SK-N-SH treated with all-trans-retinoic acid at 6 μM for 48 hours (cell line): ENCODE measurements around the gene AIG1.

ENCODE experiments used
- ATAC-seq: fragments of 200-7000 bp; cut with Tn5 transposase; 3 replicates; pipeline ENCODE4 v1.9.1; 2020; ENCODE audit warnings: mild to moderate bottlenecking, moderate library complexity
- ARNTL ChIP-seq: fragments of 450-650 bp; formaldehyde crosslinking; IDR thresholded peaks from 2 replicates; pipeline ENCODE4 v1.5.0; 2020; ENCODE audit warnings: low read depth, mild to moderate bottlenecking, moderate library complexity, borderline replicate concordance
- CREB5 ChIP-seq: fragments of 250-450 bp; sonication (Bioruptor Pico); IDR thresholded peaks from 2 replicates; pipeline ENCODE4 v1.5.1; 2020; ENCODE audit warnings: low read depth, mild to moderate bottlenecking, moderate library complexity
- CSDC2 ChIP-seq: fragments of 250-450 bp; sonication (Bioruptor Pico); IDR thresholded peaks from 2 replicates; pipeline ENCODE4 v1.5.0; 2020; ENCODE audit warnings: mild to moderate bottlenecking, moderate library complexity
- CSRNP3 ChIP-seq: fragments of 250-450 bp; sonication (Bioruptor Pico); IDR thresholded peaks from 2 replicates; pipeline ENCODE4 v1.5.1; 2021; ENCODE audit warnings: mild to moderate bottlenecking, moderate library complexity
- GLIS3 ChIP-seq: fragments of 250-450 bp; sonication (Bioruptor Pico); IDR thresholded peaks from 2 replicates; pipeline ENCODE4 v1.5.0; 2020; ENCODE audit warnings: mild to moderate bottlenecking, moderate library complexity
- OSR1 ChIP-seq: fragments of 250-450 bp; sonication (Bioruptor Pico); IDR thresholded peaks from 2 replicates; pipeline ENCODE4 v1.8.0; 2022; ENCODE audit warnings: moderate library complexity, mild to moderate bottlenecking, inconsistent platforms
- POU6F1 ChIP-seq: fragments of 250-450 bp; sonication (Bioruptor Pico); IDR thresholded peaks from 2 replicates; pipeline ENCODE4 v1.8.0; 2021; ENCODE audit warnings: low read depth, mild to moderate bottlenecking, moderate library complexity, borderline replicate concordance
- PPARA ChIP-seq: fragments of 250-450 bp; sonication (Bioruptor Pico); IDR thresholded peaks from 2 replicates; pipeline ENCODE4 v1.5.0; 2020; ENCODE audit warnings: mild to moderate bottlenecking, borderline replicate concordance
- RARB ChIP-seq: fragments of 250-450 bp; sonication (Bioruptor Pico); IDR thresholded peaks from 2 replicates; pipeline ENCODE4 v1.8.0; 2021; ENCODE audit warnings: mild to moderate bottlenecking, moderate library complexity
- SNAI2 ChIP-seq: fragments of 250-450 bp; sonication (Bioruptor Pico); IDR thresholded peaks from 2 replicates; pipeline ENCODE4 v1.5.0; 2020; ENCODE audit warnings: mild to moderate bottlenecking, moderate library complexity
- TCF4 ChIP-seq: fragments of 250-450 bp; sonication (Bioruptor Pico); IDR thresholded peaks from 2 replicates; pipeline ENCODE4 v1.8.0; 2021; ENCODE audit warnings: mild to moderate bottlenecking, moderate library complexity, borderline replicate concordance
- TOX ChIP-seq: fragments of 250-450 bp; sonication (Bioruptor Pico); IDR thresholded peaks from 2 replicates; pipeline ENCODE4 v1.8.0; 2021; ENCODE audit warnings: mild to moderate bottlenecking, moderate library complexity, borderline replicate concordance
- TSHZ2 ChIP-seq: fragments of 250-450 bp; sonication (Bioruptor Pico); IDR thresholded peaks from 2 replicates; pipeline ENCODE4 v1.5.0; 2020; ENCODE audit warnings: mild to moderate bottlenecking, moderate library complexity
- ZC3H10 ChIP-seq: fragments of 250-450 bp; sonication (Bioruptor Pico); IDR thresholded peaks from 2 replicates; pipeline ENCODE4 v1.5.1; 2021; ENCODE audit warnings: mild to moderate bottlenecking, moderate library complexity
- ZFP3 ChIP-seq: fragments of 250-450 bp; sonication (Bioruptor Pico); IDR thresholded peaks from 2 replicates; pipeline ENCODE4 v1.5.0; 2020; ENCODE audit warnings: mild to moderate bottlenecking, moderate library complexity
- ZNF565 ChIP-seq: fragments of 450-650 bp; formaldehyde crosslinking; conservative IDR thresholded peaks from 2 replicates; pipeline ENCODE4 v1.5.0; 2020; ENCODE audit warnings: low read depth, mild to moderate bottlenecking, moderate library complexity
- ZNF70 ChIP-seq: fragments of 450-650 bp; formaldehyde crosslinking; IDR thresholded peaks from 2 replicates; pipeline ENCODE4 v1.5.0; 2020; ENCODE audit warnings: mild to moderate bottlenecking, moderate library complexity
- ZNF8 ChIP-seq: fragments of 450-650 bp; formaldehyde crosslinking; IDR thresholded peaks from 2 replicates; pipeline ENCODE4 v1.5.0; 2020; ENCODE audit warnings: mild to moderate bottlenecking, moderate library complexity

Gene AIG1

GRCh38 chr6:143234734-143235133, 174.0 kb downstream of the AIG1 start:
- no peak for ATAC-seq
- no peak for TF ChIP-seq CSRNP3
- TF ChIP-seq ZNF8: no peak
- no peak for TF ChIP-seq TSHZ2
- no peak for TF ChIP-seq ZC3H10 (CRISPR knock-in tag)
- TF ChIP-seq ZNF565 (CRISPR knock-in tag): no peak
- TF ChIP-seq ZNF70 (CRISPR knock-in tag): no peak
- no peak for TF ChIP-seq POU6F1
- TF ChIP-seq TOX: no peak
- TF ChIP-seq CSDC2 (CRISPR knock-in tag): no peak
- TF ChIP-seq ZFP3 (CRISPR knock-in tag): no peak
- TF ChIP-seq SNAI2 (CRISPR knock-in tag): no peak
- TF ChIP-seq ARNTL (CRISPR knock-in tag): no peak
- no peak for TF ChIP-seq OSR1 (CRISPR knock-in tag)
- TF ChIP-seq RARB (CRISPR knock-in tag): no peak
- TF ChIP-seq CREB5 (CRISPR knock-in tag): no peak
- TF ChIP-seq TCF4 (CRISPR knock-in tag): no peak

- ATAC-seq: no peak
- TF ChIP-seq SNAI2 (CRISPR knock-in tag) (no peak), ZNF8 (no peak), GLIS3 (CRISPR knock-in tag) (no peak), TSHZ2 (no peak), CSRNP3 (no peak), PPARA (CRISPR knock-in tag) (no peak), POU6F1 (no peak)
Measured at GRCh38 chr6:143236151-143236798, 175.6 kb downstream of the AIG1 start.
